Activated T-cell treated with anti-CD3 and anti-CD28 coated beads, Interleukin-2, amount 50 U/mL, for 24 hours (primary cell): Measurements from ENCODE around the gene TUBG1.
A peak's percentile ranks its signal among the peaks of the same experiment; 100 is the strongest.
"Not testable (repeated sequence)": the region's sequence is repeated elsewhere in the genome, so short reads cannot be mapped to it uniquely, and the experiment has no call there.

Source experiments
- DNase-seq: peaks from one replicate; pipeline ENCODE4 v3.0.0-alpha.2; 2020
- H3K27ac Mint-ChIP-seq: 2 replicates; pipeline ENCODE4 v1.8.0; 2020; ENCODE audit warnings: mild to moderate bottlenecking, mixed read lengths
- H3K27me3 Mint-ChIP-seq: 2 replicates; pipeline ENCODE4 v1.8.0; 2020; ENCODE audit warnings: mixed read lengths
- H3K36me3 Mint-ChIP-seq: 2 replicates; pipeline ENCODE4 v1.8.0; 2020; ENCODE audit warnings: low read depth, mixed read lengths
- H3K4me1 Mint-ChIP-seq: 2 replicates; pipeline ENCODE4 v1.8.0; 2020; ENCODE audit warnings: low read depth, mixed read lengths
- H3K4me3 Mint-ChIP-seq: 2 replicates; pipeline ENCODE4 v1.8.0; 2020; ENCODE audit warnings: mild to moderate bottlenecking, moderate library complexity, mixed read lengths
- H3K9me3 Mint-ChIP-seq: 2 replicates; pipeline ENCODE4 v1.8.0; 2020; ENCODE audit warnings: mixed read lengths

TUBG1 gene

GRCh38 chr17:42627032-42627764, 17.7 kb downstream of the TUBG1 start:
- not testable (repeated sequence) for H3K36me3 Mint-ChIP-seq, DNase-seq, H3K9me3 Mint-ChIP-seq, H3K27me3 Mint-ChIP-seq, H3K27ac Mint-ChIP-seq, H3K4me1 Mint-ChIP-seq, H3K4me3 Mint-ChIP-seq

- H3K27me3 Mint-ChIP-seq: no peaks in the 10 kb centered on the region
- H3K27ac Mint-ChIP-seq: no peak overlapping the region
- H3K4me3 Mint-ChIP-seq: no peak overlapping the region
- H3K9me3 Mint-ChIP-seq: no peaks in the 10 kb centered on the region
- no peaks in the 10 kb centered on the region for H3K4me1 Mint-ChIP-seq
- no peaks in the 10 kb centered on the region for H3K36me3 Mint-ChIP-seq
- no peak for DNase-seq
Observed at GRCh38 chr17:42629411-42630009, 20.0 kb downstream of the TUBG1 start.

GRCh38 chr17:42632949-42633444, 23.5 kb downstream of the TUBG1 start:
- no peaks in the 10 kb centered on the region for H3K27me3 Mint-ChIP-seq
- no peak overlapping the region for H3K27ac Mint-ChIP-seq

GRCh38 chr17:42639525-42640113, 30.1 kb downstream of the TUBG1 start:
- H3K9me3 Mint-ChIP-seq: no peaks in the 10 kb centered on the region
- H3K4me1 Mint-ChIP-seq: no peaks in the 10 kb centered on the region
- H3K4me3 Mint-ChIP-seq: no peak overlapping the region
- no peaks in the 10 kb centered on the region for H3K36me3 Mint-ChIP-seq
- H3K27ac Mint-ChIP-seq: no peak overlapping the region
- DNase-seq: no peak
- H3K27me3 Mint-ChIP-seq: peaks cover 8% of the 10 kb centered on the region

More at GRCh38 chr17:42632949-42633444, 23.5 kb downstream of the TUBG1 start:
- no peak overlapping the region for H3K4me3 Mint-ChIP-seq
- no peaks in the 10 kb centered on the region for H3K4me1 Mint-ChIP-seq
- no peaks in the 10 kb centered on the region for H3K9me3 Mint-ChIP-seq
- no peak for DNase-seq
- H3K36me3 Mint-ChIP-seq: no peaks in the 10 kb centered on the region

- DNase-seq: no peak
- H3K4me1 Mint-ChIP-seq: no peaks in the 10 kb centered on the region
- H3K36me3 Mint-ChIP-seq: no peaks in the 10 kb centered on the region
- H3K27ac Mint-ChIP-seq: no peak overlapping the region
- no peaks in the 10 kb centered on the region for H3K9me3 Mint-ChIP-seq
- H3K4me3 Mint-ChIP-seq: no peak overlapping the region
- H3K27me3 Mint-ChIP-seq: peaks cover 8% of the 10 kb centered on the region
Observed at GRCh38 chr17:42640121-42640520, 30.6 kb downstream of the TUBG1 start.

- DNase-seq: no peak
- H3K4me1 Mint-ChIP-seq: no peaks in the 10 kb centered on the region
- H3K27me3 Mint-ChIP-seq: peaks cover 8% of the 10 kb centered on the region
- H3K4me3 Mint-ChIP-seq: no peak overlapping the region
- H3K27ac Mint-ChIP-seq: no peak overlapping the region
- H3K36me3 Mint-ChIP-seq: no peaks in the 10 kb centered on the region
- no peaks in the 10 kb centered on the region for H3K9me3 Mint-ChIP-seq
Observed at GRCh38 chr17:42642336-42642735, 32.9 kb downstream of the TUBG1 start.

GRCh38 chr17:42647778-42648177, 38.3 kb downstream of the TUBG1 start:
- H3K36me3 Mint-ChIP-seq: no peaks in the 10 kb centered on the region
- no peak overlapping the region for H3K27ac Mint-ChIP-seq
- no peaks in the 10 kb centered on the region for H3K9me3 Mint-ChIP-seq
- no peak for DNase-seq
- no peak overlapping the region for H3K4me3 Mint-ChIP-seq
- H3K27me3 Mint-ChIP-seq: peaks cover 6% of the 10 kb centered on the region
- H3K4me1 Mint-ChIP-seq: no peaks in the 10 kb centered on the region

GRCh38 chr17:42651392-42651791, 41.9 kb downstream of the TUBG1 start:
- H3K36me3 Mint-ChIP-seq: no peaks in the 10 kb centered on the region
- H3K27me3 Mint-ChIP-seq: peaks cover 24% of the 10 kb centered on the region
- H3K9me3 Mint-ChIP-seq: no peaks in the 10 kb centered on the region
- no peak for DNase-seq
- H3K4me3 Mint-ChIP-seq: no peak overlapping the region
- H3K4me1 Mint-ChIP-seq: peaks cover 19% of the 10 kb centered on the region
- H3K27ac Mint-ChIP-seq: no peak overlapping the region

GRCh38 chr17:42653179-42654124, 44.0 kb downstream of the TUBG1 start:
- DNase-seq: no peak
- H3K27me3 Mint-ChIP-seq: peaks cover 24% of the 10 kb centered on the region
- no peaks in the 10 kb centered on the region for H3K9me3 Mint-ChIP-seq
- H3K4me1 Mint-ChIP-seq: peaks cover 26% of the 10 kb centered on the region
- no peaks in the 10 kb centered on the region for H3K36me3 Mint-ChIP-seq
- H3K27ac Mint-ChIP-seq: no peak overlapping the region
- peak overlapping the region; percentile 3 for H3K4me3 Mint-ChIP-seq

GRCh38 chr17:42655528-42655927, 46.0 kb downstream of the TUBG1 start:
- no peak overlapping the region for H3K4me3 Mint-ChIP-seq
- peaks cover 24% of the 10 kb centered on the region for H3K27me3 Mint-ChIP-seq
- peaks cover 3% of the 10 kb centered on the region for H3K36me3 Mint-ChIP-seq
- peaks cover 38% of the 10 kb centered on the region for H3K4me1 Mint-ChIP-seq
- no peaks in the 10 kb centered on the region for H3K9me3 Mint-ChIP-seq
- no peak for DNase-seq
- H3K27ac Mint-ChIP-seq: peak overlapping the region; percentile 58

- Mint-ChIP-seq H3K27me3 (peaks cover 19% of the 10 kb centered on the region), H3K4me3 (peak overlapping the region; percentile 86), H3K27ac (no peak overlapping the region), H3K4me1 (peaks cover 38% of the 10 kb centered on the region), H3K9me3 (no peaks in the 10 kb centered on the region), H3K36me3 (peaks cover 3% of the 10 kb centered on the region)
- DNase-seq: no peak
Observed at GRCh38 chr17:42657824-42658588, 48.5 kb downstream of the TUBG1 start.

GRCh38 chr17:42659079-42659931, 49.8 kb downstream of the TUBG1 start, which contains the start of gene TUBG2:
Gene TUBG2, plus strand, starts transcription at chr17:42659284. Its CDS starts 220 bp downstream, at chr17:42659504.
- H3K36me3 Mint-ChIP-seq: peaks cover 3% of the 10 kb centered on the region
- peaks cover 30% of the 10 kb centered on the region for H3K4me1 Mint-ChIP-seq
- peak within 1 kb of the TSS; percentile 90 for H3K27ac Mint-ChIP-seq
- H3K27me3 Mint-ChIP-seq: peaks cover 6% of the 10 kb centered on the region
- DNase-seq: peak; percentile 91
- H3K4me3 Mint-ChIP-seq: peak within 1 kb of the TSS; percentile 86
- no peaks in the 10 kb centered on the region for H3K9me3 Mint-ChIP-seq

- not testable (repeated sequence) for H3K27ac Mint-ChIP-seq, H3K36me3 Mint-ChIP-seq, DNase-seq, H3K9me3 Mint-ChIP-seq, H3K27me3 Mint-ChIP-seq
- peak overlapping the region; percentile 10 for H3K4me3 Mint-ChIP-seq
- peaks cover 30% of the 10 kb centered on the region for H3K4me1 Mint-ChIP-seq
Observed at GRCh38 chr17:42659932-42660274, 50.4 kb downstream of the TUBG1 start.
